ENCODE data around the gene KCNG1. TPM values are rescaled to one million over a fixed set of nuclear protein-coding genes. Genes with fewer than 3 reads are reported as not detected.

The KCNG1 gene, protein sequence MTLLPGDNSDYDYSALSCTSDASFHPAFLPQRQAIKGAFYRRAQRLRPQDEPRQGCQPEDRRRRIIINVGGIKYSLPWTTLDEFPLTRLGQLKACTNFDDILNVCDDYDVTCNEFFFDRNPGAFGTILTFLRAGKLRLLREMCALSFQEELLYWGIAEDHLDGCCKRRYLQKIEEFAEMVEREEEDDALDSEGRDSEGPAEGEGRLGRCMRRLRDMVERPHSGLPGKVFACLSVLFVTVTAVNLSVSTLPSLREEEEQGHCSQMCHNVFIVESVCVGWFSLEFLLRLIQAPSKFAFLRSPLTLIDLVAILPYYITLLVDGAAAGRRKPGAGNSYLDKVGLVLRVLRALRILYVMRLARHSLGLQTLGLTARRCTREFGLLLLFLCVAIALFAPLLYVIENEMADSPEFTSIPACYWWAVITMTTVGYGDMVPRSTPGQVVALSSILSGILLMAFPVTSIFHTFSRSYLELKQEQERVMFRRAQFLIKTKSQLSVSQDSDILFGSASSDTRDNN
- total RNA-seq (under 1 TPM in 1 of 2 donors, not detected in 1; 0.39 TPM), polyA plus RNA-seq (under 1 TPM in 1 of 2 donors, not detected in 1; 0.10 TPM)
- long read RNA-seq, donor 1 = 0 reads
- long read RNA-seq, donor 2 = 0 reads

DNA sequence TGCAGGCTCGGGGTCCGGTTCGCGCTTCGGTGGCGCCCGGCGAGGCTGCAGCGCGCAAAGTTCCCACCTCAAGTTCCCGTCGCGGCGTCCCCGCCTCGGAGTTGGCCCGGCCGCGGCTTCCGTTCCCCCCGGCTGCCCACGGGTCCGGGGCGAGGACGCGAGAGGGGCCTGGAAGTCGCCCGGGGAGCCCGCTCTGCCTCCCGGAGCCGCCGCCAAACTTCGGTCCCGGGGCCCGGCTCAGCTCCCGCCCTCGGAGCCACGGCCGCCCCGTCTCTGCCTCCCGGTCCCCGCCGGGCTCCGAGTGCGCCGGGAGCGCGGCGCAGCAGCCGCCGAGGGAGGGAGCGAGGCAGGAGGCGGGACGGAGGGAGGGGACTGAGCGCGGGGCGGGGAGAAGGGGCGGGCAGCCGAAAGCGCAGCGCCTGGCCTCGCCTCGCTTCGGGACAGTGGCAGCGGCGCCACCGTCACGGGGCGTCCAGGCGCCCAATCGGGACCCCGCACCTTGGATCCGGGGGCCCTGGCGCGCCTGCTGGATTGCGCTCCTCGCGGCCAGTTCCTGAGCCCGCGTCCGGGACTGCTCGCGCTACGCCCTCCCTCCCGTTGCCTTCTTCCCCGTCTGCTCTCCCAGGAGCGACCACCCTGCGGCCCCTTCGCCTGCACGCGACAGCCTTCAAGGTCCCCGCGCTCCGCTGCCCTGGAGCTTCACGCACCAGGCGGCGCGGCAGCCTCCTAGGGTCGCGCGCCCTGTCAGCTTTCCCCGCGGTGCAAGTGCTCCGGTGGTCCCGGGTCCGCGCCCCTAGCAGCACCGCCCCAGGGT, at the start of gene KCNG1:
Gene KCNG1 (minus strand): TSS at position 305 of the 814 bp plus-strand sequence. CDS start 12,769 bp downstream, outside the sequence.
- WGBS, 2 donors = 0 to 1% methylated on average over 73 to 108 of the region's 108 CpGs
- no peak within 1 kb of the TSS for H3K27ac ChIP-seq (ENCODE audit: low read depth in 1 of 2, low read length in 2 of 2)
- intact Hi-C loops (cut with DNase I) = no loop called here

DNA sequence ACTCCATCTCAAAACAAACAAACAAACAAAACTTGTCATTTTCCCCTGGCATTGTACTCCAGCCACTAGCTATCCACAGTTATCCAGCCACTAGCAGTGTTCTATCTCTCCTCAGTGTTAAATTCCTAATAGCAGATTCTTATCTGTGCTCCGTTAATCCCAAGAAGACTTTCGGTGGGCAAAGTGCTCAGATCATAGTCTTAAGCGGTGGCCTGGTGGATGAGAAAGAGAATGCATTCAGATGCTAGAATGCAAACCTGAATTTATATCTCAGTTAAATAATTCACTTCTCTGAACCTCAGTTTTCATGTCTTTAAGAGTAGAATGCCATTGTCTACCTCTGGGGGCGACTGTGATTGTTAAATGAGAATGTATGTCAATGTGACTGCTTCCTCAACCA, 47.7 kb upstream of the KCNG1 start:
- no peaks in the 10 kb centered on the region for H3K4me1 ChIP-seq (ENCODE audit: control insufficient read depth in 1 of 2, insufficient read depth in 2 of 2, low read length in 2 of 2)
- no peaks in the 10 kb centered on the region for H3K36me3 ChIP-seq (ENCODE audit: control insufficient read depth in 1 of 2, insufficient read depth in 2 of 2, low read length in 1 of 2)
- H3K27ac ChIP-seq (ENCODE audit: low read depth in 1 of 2, low read length in 2 of 2) = no peak overlapping the region
- no peak overlapping the region for H3K4me3 ChIP-seq (ENCODE audit: low read length in 2 of 2)
- H3K9me3 ChIP-seq (ENCODE audit: control insufficient read depth, low read length) = peaks cover 4% of the 10 kb centered on the region
- WGBS, 2 donors = 72 to 78% methylated on average over 4 of the region's 4 CpGs
- intact Hi-C loops (cut with DNase I) = no loop called here
- no peak for DNase-seq
- peaks cover 0 to 2% of the 10 kb centered on the region in 2 donors for H3K27me3 ChIP-seq (ENCODE audit: control insufficient read depth in 1 of 2, insufficient read depth in 2 of 2, low read length in 1 of 2)
- no peak for ATAC-seq (ENCODE audit: low FRiP score)

More for the DNA sequence above, at the start of gene KCNG1:
- peak; percentile 68 to 86 for DNase-seq
- no peaks in the 10 kb centered on the region for H3K36me3 ChIP-seq (ENCODE audit: control insufficient read depth in 1 of 2, insufficient read depth in 2 of 2, low read length in 1 of 2)
- peak within 1 kb of the TSS; percentile 13 to 21 for H3K4me3 ChIP-seq (ENCODE audit: low read length in 2 of 2)
- ATAC-seq (ENCODE audit: low FRiP score) = peak; percentile 83
- no peaks in the 10 kb centered on the region for H3K27me3 ChIP-seq (ENCODE audit: control insufficient read depth in 1 of 2, insufficient read depth in 2 of 2, low read length in 1 of 2)
- H3K9me3 ChIP-seq (ENCODE audit: control insufficient read depth, low read length) = no peaks in the 10 kb centered on the region
- no peaks in the 10 kb centered on the region for H3K4me1 ChIP-seq (ENCODE audit: control insufficient read depth in 1 of 2, insufficient read depth in 2 of 2, low read length in 2 of 2)

DNA sequence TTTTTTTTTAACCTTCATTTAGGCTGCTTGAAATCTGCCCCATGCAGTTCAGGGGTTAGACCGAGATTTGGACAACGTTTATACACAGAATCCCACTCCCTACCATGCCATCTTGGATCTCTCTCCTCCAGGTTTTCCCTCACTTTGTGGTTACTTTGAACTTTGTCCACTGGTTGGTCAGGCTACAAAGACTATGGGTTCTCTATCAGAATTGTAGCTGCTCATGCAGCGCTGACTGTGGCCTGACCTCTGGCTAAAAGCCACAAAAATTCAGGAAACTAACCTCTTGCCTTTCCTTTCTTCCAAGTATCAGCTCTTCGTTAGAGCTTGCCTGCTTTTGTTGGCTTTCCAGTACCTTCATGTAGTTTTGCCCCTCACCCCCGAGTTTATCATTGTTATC, 44.9 kb upstream of the KCNG1 start:
- no peak overlapping the region for H3K27ac ChIP-seq (ENCODE audit: low read depth in 1 of 2, low read length in 2 of 2)
- ATAC-seq (ENCODE audit: low FRiP score) (no peak), DNase-seq (no peak)
- no peaks in the 10 kb centered on the region for H3K36me3 ChIP-seq (ENCODE audit: control insufficient read depth in 1 of 2, insufficient read depth in 2 of 2, low read length in 1 of 2)
- 41 to 46% methylated on average over 5 of the region's 5 CpGs for WGBS, 2 donors
- H3K4me3 ChIP-seq (ENCODE audit: low read length in 2 of 2) = no peak overlapping the region
- no peaks in the 10 kb centered on the region for H3K9me3 ChIP-seq (ENCODE audit: control insufficient read depth, low read length)
- intact Hi-C loops (cut with DNase I) = no loop called here
- no peaks in the 10 kb centered on the region for H3K4me1 ChIP-seq (ENCODE audit: control insufficient read depth in 1 of 2, insufficient read depth in 2 of 2, low read length in 2 of 2)
- no peaks in the 10 kb centered on the region for H3K27me3 ChIP-seq (ENCODE audit: control insufficient read depth in 1 of 2, insufficient read depth in 2 of 2, low read length in 1 of 2)

DNA sequence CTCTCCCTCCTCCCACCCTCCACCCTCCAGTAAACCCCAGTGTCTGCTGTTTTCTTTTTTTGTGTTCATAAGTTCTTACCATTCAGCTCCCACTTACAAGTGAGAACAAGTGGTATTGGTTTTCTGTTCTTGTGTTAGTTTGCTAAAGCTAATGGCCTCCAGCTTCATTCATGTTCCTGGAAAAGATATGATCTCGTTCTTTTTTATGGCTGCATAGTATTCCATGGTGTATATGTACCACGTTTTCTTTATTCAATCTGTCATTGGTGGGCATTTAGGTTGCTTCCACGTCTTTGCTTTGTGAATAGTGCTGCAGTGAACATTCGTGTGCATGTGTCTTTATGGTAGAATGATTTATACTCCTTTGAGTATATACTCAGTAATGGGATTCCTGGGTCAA, 42.7 kb upstream of the KCNG1 start:
- Histone ChIP-seq H3K9me3 (ENCODE audit: control insufficient read depth, low read length) (no peaks in the 10 kb centered on the region), H3K36me3 (ENCODE audit: control insufficient read depth in 1 of 2, insufficient read depth in 2 of 2, low read length in 1 of 2) (no peaks in the 10 kb centered on the region), H3K27ac (ENCODE audit: low read depth in 1 of 2, low read length in 2 of 2) (no peak overlapping the region), H3K27me3 (ENCODE audit: control insufficient read depth in 1 of 2, insufficient read depth in 2 of 2, low read length in 1 of 2) (no peaks in the 10 kb centered on the region), H3K4me1 (ENCODE audit: control insufficient read depth in 1 of 2, insufficient read depth in 2 of 2, low read length in 2 of 2) (no peaks in the 10 kb centered on the region), H3K4me3 (ENCODE audit: low read length in 2 of 2) (no peak overlapping the region)
- intact Hi-C loops (cut with DNase I) = no loop called here
- no peak for DNase-seq
- ATAC-seq (ENCODE audit: low FRiP score) = no peak
- 68 to 76% methylated on average over 4 of the region's 4 CpGs for WGBS, 2 donors

DNA sequence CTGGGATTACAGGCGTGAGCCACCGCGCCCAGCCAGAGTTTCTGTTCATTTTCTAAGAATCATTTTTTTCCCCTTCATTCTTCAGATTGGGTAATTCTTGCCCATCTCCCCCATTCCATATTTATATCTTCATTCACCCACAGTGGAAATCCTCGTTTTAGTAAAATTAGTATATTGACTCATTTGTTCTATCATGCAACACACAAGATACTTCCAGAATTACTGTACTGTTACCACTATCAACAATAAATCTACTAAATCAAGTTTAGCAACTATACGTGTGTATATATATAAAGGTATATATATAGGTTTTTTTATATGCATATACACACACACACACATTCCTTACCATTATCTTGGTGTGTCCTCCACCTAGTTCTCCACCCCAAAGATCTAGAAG, 41.2 kb upstream of the KCNG1 start:
- no peak overlapping the region for H3K4me3 ChIP-seq (ENCODE audit: low read length in 2 of 2)
- ATAC-seq (ENCODE audit: low FRiP score) (no peak), DNase-seq (no peak)
- H3K27me3 ChIP-seq (ENCODE audit: control insufficient read depth in 1 of 2, insufficient read depth in 2 of 2, low read length in 1 of 2) = no peaks in the 10 kb centered on the region
- no peaks in the 10 kb centered on the region for H3K4me1 ChIP-seq (ENCODE audit: control insufficient read depth in 1 of 2, insufficient read depth in 2 of 2, low read length in 2 of 2)
- no peaks in the 10 kb centered on the region for H3K36me3 ChIP-seq (ENCODE audit: control insufficient read depth in 1 of 2, insufficient read depth in 2 of 2, low read length in 1 of 2)
- H3K9me3 ChIP-seq (ENCODE audit: control insufficient read depth, low read length) = no peaks in the 10 kb centered on the region
- no peak overlapping the region for H3K27ac ChIP-seq (ENCODE audit: low read depth in 1 of 2, low read length in 2 of 2)
- WGBS, 2 donors = 73 to 78% methylated on average over 5 of the region's 5 CpGs
- intact Hi-C loops (cut with DNase I) = no loop called here

DNA sequence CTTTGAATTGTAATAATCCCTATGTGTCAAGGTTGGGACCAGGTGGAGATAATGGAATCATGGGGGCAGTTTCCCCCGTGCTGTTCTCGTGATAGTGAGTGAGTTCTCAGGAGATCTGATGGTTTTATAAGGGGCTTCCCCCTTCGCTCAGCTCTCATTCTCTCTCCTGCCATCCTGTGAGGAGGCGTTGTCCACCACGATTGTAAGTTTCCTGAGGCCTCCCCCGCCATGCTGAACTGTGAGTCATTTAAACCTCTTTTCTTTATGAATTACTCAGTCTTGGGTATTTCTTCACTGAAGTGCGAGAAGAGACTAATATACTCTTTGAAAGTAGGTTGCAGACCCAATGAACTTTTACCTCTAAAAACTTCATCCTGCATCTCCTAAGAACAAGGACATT, 39.2 kb upstream of the KCNG1 start:
- no peaks in the 10 kb centered on the region for H3K9me3 ChIP-seq (ENCODE audit: control insufficient read depth, low read length)
- H3K4me1 ChIP-seq (ENCODE audit: control insufficient read depth in 1 of 2, insufficient read depth in 2 of 2, low read length in 2 of 2) = no peaks in the 10 kb centered on the region
- H3K4me3 ChIP-seq (ENCODE audit: low read length in 2 of 2) = no peak overlapping the region
- WGBS, 2 donors = 64 to 71% methylated on average over 7 of the region's 7 CpGs
- H3K27ac ChIP-seq (ENCODE audit: low read depth in 1 of 2, low read length in 2 of 2) = no peak overlapping the region
- DNase-seq (no peak), ATAC-seq (ENCODE audit: low FRiP score) (no peak)
- intact Hi-C loops (cut with DNase I) = no loop called here
- no peaks in the 10 kb centered on the region for H3K27me3 ChIP-seq (ENCODE audit: control insufficient read depth in 1 of 2, insufficient read depth in 2 of 2, low read length in 1 of 2)
- H3K36me3 ChIP-seq (ENCODE audit: control insufficient read depth in 1 of 2, insufficient read depth in 2 of 2, low read length in 1 of 2) = no peaks in the 10 kb centered on the region

DNA sequence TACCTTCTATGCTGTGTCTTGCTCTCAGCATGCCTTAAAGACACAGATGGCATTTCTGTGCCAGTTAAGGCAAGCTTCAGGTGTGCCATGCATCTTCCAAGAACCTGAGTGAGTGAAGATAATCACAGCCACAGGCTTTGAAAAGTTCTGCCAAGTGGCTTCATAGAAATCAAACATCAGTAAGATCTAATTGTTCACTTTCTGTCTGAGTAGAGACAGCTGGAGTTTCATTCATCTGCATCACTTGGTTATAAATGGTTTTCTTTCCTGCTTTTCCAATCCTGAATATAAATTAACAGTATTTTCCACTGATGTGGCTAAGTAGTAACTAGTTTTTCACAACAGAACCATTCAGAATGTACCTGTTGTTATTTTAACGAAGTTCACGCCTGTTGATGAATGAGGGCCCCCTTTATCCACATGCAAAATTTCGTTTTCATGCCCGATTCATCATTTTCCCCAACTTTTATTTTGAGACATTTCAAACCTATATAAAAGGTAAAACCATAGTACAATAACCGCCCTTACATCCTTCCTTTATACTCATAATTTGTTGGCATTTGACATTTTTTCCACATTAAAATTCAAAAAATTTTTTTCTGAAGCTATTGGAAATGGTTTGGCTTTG, 38.6 kb upstream of the KCNG1 start:
- intact Hi-C loops (cut with DNase I) = no loop called here
- DNase-seq = no peak
- WGBS, 2 donors = 70 to 75% methylated on average over 5 of the region's 5 CpGs

DNA sequence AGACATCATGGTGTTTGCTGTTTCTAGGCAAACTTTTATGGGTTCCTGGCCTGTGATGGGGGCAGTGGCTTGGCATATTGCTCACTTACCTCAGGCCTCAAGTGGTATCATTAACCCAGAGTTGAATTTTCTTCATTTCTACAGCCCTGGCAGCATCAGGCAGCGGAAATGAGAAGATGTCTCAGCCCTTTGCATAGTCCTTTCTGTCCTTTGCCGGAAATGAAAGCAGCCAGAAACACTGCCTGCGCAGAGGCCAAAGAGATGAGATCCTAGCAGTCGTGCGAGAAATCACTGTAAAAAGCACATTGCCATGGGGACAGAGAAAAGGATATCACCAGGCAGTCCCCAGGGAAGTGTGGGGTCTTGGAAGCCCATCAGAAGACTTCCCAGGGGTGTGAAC, 37.4 kb upstream of the KCNG1 start:
- no peak for DNase-seq
- ATAC-seq (ENCODE audit: low FRiP score) = no peak
- intact Hi-C loops (cut with DNase I) = no loop called here
- Histone ChIP-seq H3K4me3 (ENCODE audit: low read length in 2 of 2) (no peak overlapping the region), H3K27me3 (ENCODE audit: control insufficient read depth in 1 of 2, insufficient read depth in 2 of 2, low read length in 1 of 2) (no peaks in the 10 kb centered on the region), H3K36me3 (ENCODE audit: control insufficient read depth in 1 of 2, insufficient read depth in 2 of 2, low read length in 1 of 2) (no peaks in the 10 kb centered on the region), H3K4me1 (ENCODE audit: control insufficient read depth in 1 of 2, insufficient read depth in 2 of 2, low read length in 2 of 2) (no peaks in the 10 kb centered on the region), H3K9me3 (ENCODE audit: control insufficient read depth, low read length) (peaks cover 5% of the 10 kb centered on the region), H3K27ac (ENCODE audit: low read depth in 1 of 2, low read length in 2 of 2) (no peak overlapping the region)
- WGBS, 2 donors = 81 to 83% methylated on average over 5 of the region's 5 CpGs

More for the DNA sequence above, 38.6 kb upstream of the KCNG1 start:
- peaks cover 3% of the 10 kb centered on the region for H3K9me3 ChIP-seq (ENCODE audit: control insufficient read depth, low read length)
- no peaks in the 10 kb centered on the region for H3K27me3 ChIP-seq (ENCODE audit: control insufficient read depth in 1 of 2, insufficient read depth in 2 of 2, low read length in 1 of 2)
- no peak for ATAC-seq (ENCODE audit: low FRiP score)
- no peaks in the 10 kb centered on the region for H3K36me3 ChIP-seq (ENCODE audit: control insufficient read depth in 1 of 2, insufficient read depth in 2 of 2, low read length in 1 of 2)
- no peak overlapping the region for H3K27ac ChIP-seq (ENCODE audit: low read depth in 1 of 2, low read length in 2 of 2)
- H3K4me3 ChIP-seq (ENCODE audit: low read length in 2 of 2) = no peak overlapping the region
- no peaks in the 10 kb centered on the region for H3K4me1 ChIP-seq (ENCODE audit: control insufficient read depth in 1 of 2, insufficient read depth in 2 of 2, low read length in 2 of 2)
